Thoracic aorta (tissue), 2 donors: Measurements from ENCODE around the gene ST3GAL5. TPM values are rescaled to one million over a fixed set of nuclear protein-coding genes. Genes with fewer than 3 reads are reported as not detected.

Source experiments
- ATAC-seq: fragments of 150-250 bp; one replicate; pipeline ENCODE4 v1.8.0; 2017; ENCODE audit warnings: low read depth; ENCODE audit not compliant: insufficient number of reproducible peaks, low FRiP score
- DNase-seq: peaks from one replicate; pipeline ENCODE4 v3.0.0-alpha.2; 2020; ENCODE audit warnings: low spot score
- H3K27ac ChIP-seq, 2 donors: fragments of 200-600 bp; sonication (generic); 1 replicate in 1 of 2; 2 replicates in 1 of 2; pipeline ENCODE4 v1.5.1; 2016; ENCODE audit warnings: mild to moderate bottlenecking in 2 of 2, moderate library complexity in 2 of 2
- H3K27me3 ChIP-seq: fragments of 200-600 bp; sonication (generic); replicated peaks from 2 replicates; pipeline ENCODE4 v1.6.0; 2016; ENCODE audit warnings: mild to moderate bottlenecking; ENCODE audit not compliant: insufficient read depth
- H3K36me3 ChIP-seq: fragments of 200-600 bp; sonication (generic); one replicate; pipeline ENCODE4 v1.5.1; 2016
- H3K4me1 ChIP-seq, 2 donors: fragments of 200-600 bp; sonication (generic); 1 replicate in 1 of 2; 2 replicates in 1 of 2; pipeline versions ENCODE4 v1.5.1 to v1.6.0; 2016; ENCODE audit warnings: low read depth in 2 of 2, mild to moderate bottlenecking in 1 of 2; ENCODE audit not compliant: control insufficient read depth in 1 of 2
- H3K4me3 ChIP-seq: fragments of 200-600 bp; sonication (generic); 2 replicates; pipeline ENCODE4 v1.5.1; 2016; ENCODE audit warnings: mild to moderate bottlenecking
- H3K9me3 ChIP-seq: fragments of 200-600 bp; sonication (generic); 2 replicates; pipeline ENCODE4 v1.5.1; 2016
- CTCF ChIP-seq: fragments of 200-600 bp; sonication (generic); IDR thresholded peaks from one replicate; pipeline ENCODE4 v1.5.1; 2019; ENCODE audit warnings: antibody characterized with exemption
- total RNA-seq, 2 donors: library from RNA; depleted of rRNA; stranded (reverse); fragments of >200 nt; gene quantifications; one replicate each; pipeline versions ENCODE4 v1.1.0 to v1.2.3, GENCODE V29; 2016

Gene ST3GAL5
- total RNA-seq, 2 donors from 2014 or later = 11.9 to 32.7 TPM

GRCh38 chr2:85872536-85873161 is 16.1 kb downstream of the ST3GAL5 start:
- DNase-seq = no peak
- ATAC-seq = no peak
- H3K4me3 ChIP-seq = no peak overlapping the region
- TF ChIP-seq CTCF = no peak
- H3K9me3 ChIP-seq = no peaks in the 10 kb centered on the region
- H3K36me3 ChIP-seq = no peaks in the 10 kb centered on the region
- no peaks in the 10 kb centered on the region for H3K27me3 ChIP-seq
- H3K4me1 ChIP-seq = peaks cover 0 to 11% of the 10 kb centered on the region in 2 donors
- H3K27ac ChIP-seq = no peak overlapping the region

- no peaks in the 10 kb centered on the region for H3K9me3 ChIP-seq
- H3K36me3 ChIP-seq = no peaks in the 10 kb centered on the region
- no peak for ATAC-seq
- TF ChIP-seq CTCF = no peak
- H3K4me3 ChIP-seq = no peak overlapping the region
- no peak for DNase-seq
- no peaks in the 10 kb centered on the region for H3K27me3 ChIP-seq
- peaks cover 0 to 7% of the 10 kb centered on the region in 2 donors for H3K4me1 ChIP-seq
- no peak overlapping the region for H3K27ac ChIP-seq
Measured at GRCh38 chr2:85871494-85872164, 17.2 kb downstream of the ST3GAL5 start.

- Histone ChIP-seq H3K4me3 (no peak overlapping the region), H3K27me3 (no peaks in the 10 kb centered on the region), H3K4me1 (peaks cover 0 to 7% of the 10 kb centered on the region in 2 donors), H3K27ac (no peak overlapping the region), H3K9me3 (no peaks in the 10 kb centered on the region), H3K36me3 (no peaks in the 10 kb centered on the region)
- no peak for TF ChIP-seq CTCF
- DNase-seq = no peak
- ATAC-seq = no peak
Measured at GRCh38 chr2:85868822-85869221, 20.0 kb downstream of the ST3GAL5 start.

GRCh38 chr2:85867556-85868292 is 21.1 kb downstream of the ST3GAL5 start:
- ATAC-seq (no peak), DNase-seq (no peak)
- Histone ChIP-seq H3K27ac (no peak overlapping the region), H3K4me3 (no peak overlapping the region), H3K4me1 (peaks cover 0 to 7% of the 10 kb centered on the region in 2 donors), H3K27me3 (no peaks in the 10 kb centered on the region), H3K36me3 (no peaks in the 10 kb centered on the region), H3K9me3 (no peaks in the 10 kb centered on the region)
- no peak for TF ChIP-seq CTCF

GRCh38 chr2:85867121-85867520 is 21.7 kb downstream of the ST3GAL5 start:
- Histone ChIP-seq H3K4me3 (no peak overlapping the region), H3K36me3 (no peaks in the 10 kb centered on the region), H3K4me1 (peaks cover 0 to 7% of the 10 kb centered on the region in 2 donors), H3K27me3 (no peaks in the 10 kb centered on the region), H3K27ac (no peak overlapping the region), H3K9me3 (no peaks in the 10 kb centered on the region)
- no peak for TF ChIP-seq CTCF
- DNase-seq (no peak), ATAC-seq (no peak)
